ENCODE data around the gene NUP37. TPM values are rescaled to one million over a fixed set of nuclear protein-coding genes. Genes with fewer than 3 reads are reported as not detected.
"Not testable (repeated sequence)": the region's sequence is repeated elsewhere in the genome, so short reads cannot be mapped to it uniquely, and the experiment has no call there.

The NUP37 gene
- polyA plus RNA-seq, 3 donors = 11.1 to 23.0 (median 20.9) TPM

- Mint-ChIP-seq H3K36me3 (peaks cover 21 to 42% of the 10 kb centered on the region in 2 donors), H3K27ac (no peak overlapping the region), H3K9me3 (no peaks in the 10 kb centered on the region), H3K4me1 (peaks cover 5% of the 10 kb centered on the region), H3K27me3 (ENCODE audit: low read depth in 3 of 3) (no peaks in the 10 kb centered on the region), H3K4me3 (no peak overlapping the region)
- no peak overlapping the region for H2AFZ ChIP-seq (ENCODE audit: insufficient read depth, low read depth, low read length, poor library complexity, severe bottlenecking)
- H3K9ac ChIP-seq (ENCODE audit: insufficient read depth, low read length, poor library complexity, severe bottlenecking) = no peak overlapping the region
- peaks cover 14 to 16% of the 10 kb centered on the region in 2 donors for H3K36me3 ChIP-seq (replicated peaks in 1 of 2; ENCODE audit: control insufficient read depth in 1 of 2, insufficient read depth in 2 of 2, low read length in 2 of 2)
- H3K4me1 ChIP-seq (ENCODE audit: control insufficient read depth in 1 of 2, insufficient read depth in 2 of 2, low read length in 2 of 2) = no peaks in the 10 kb centered on the region
- no peaks in the 10 kb centered on the region for H3K9me3 ChIP-seq (replicated peaks in 1 of 2; ENCODE audit: control insufficient read depth in 1 of 2, insufficient read depth in 1 of 2, low read length in 2 of 2)
- DNase-seq = no peak
- no peaks in the 10 kb centered on the region for H3K27me3 ChIP-seq (ENCODE audit: control insufficient read depth in 2 of 2, insufficient read depth in 2 of 2, low read length in 2 of 2)
- TF ChIP-seq CTCF (IDR thresholded peaks at IDR 0.05) = no peak
- H4K20me1 ChIP-seq (ENCODE audit: insufficient read depth, low read length) = no peaks in the 10 kb centered on the region
- H3K27ac ChIP-seq (ENCODE audit: low read depth in 1 of 2, low read length in 2 of 2) = no peak overlapping the region
- H3K79me2 ChIP-seq (ENCODE audit: insufficient read depth, low read length) = no peaks in the 10 kb centered on the region
- WGBS (ENCODE audit: insufficient coverage) = no CpG with 5 or more reads among the region's 1 CpG
- no peak overlapping the region for H3K4me2 ChIP-seq (replicated peaks; ENCODE audit: extremely low read depth, low read length, poor library complexity, severe bottlenecking)
- no peak overlapping the region for H3K4me3 ChIP-seq (replicated peaks in 1 of 3; ENCODE audit: low read depth in 2 of 3, low read length in 3 of 3)
- intact Hi-C loops (cut with micrococcal nuclease) = no loop called here
Measured at GRCh38 chr12:102163383-102163782, 43.5 kb upstream of the NUP37 start.

- H3K9ac ChIP-seq (ENCODE audit: insufficient read depth, low read length, poor library complexity, severe bottlenecking); intact Hi-C loops (cut with micrococcal nuclease); H3K4me1 Mint-ChIP-seq; H3K4me3 Mint-ChIP-seq; H3K4me3 ChIP-seq (replicated peaks in 1 of 3; ENCODE audit: low read depth in 2 of 3, low read length in 3 of 3); H3K27ac Mint-ChIP-seq; H4K20me1 ChIP-seq (ENCODE audit: insufficient read depth, low read length); H3K27ac ChIP-seq (ENCODE audit: low read depth in 1 of 2, low read length in 2 of 2); H3K4me1 ChIP-seq (ENCODE audit: control insufficient read depth in 1 of 2, insufficient read depth in 2 of 2, low read length in 2 of 2); H3K79me2 ChIP-seq (ENCODE audit: insufficient read depth, low read length); H3K9me3 ChIP-seq (replicated peaks in 1 of 2; ENCODE audit: control insufficient read depth in 1 of 2, insufficient read depth in 1 of 2, low read length in 2 of 2); H3K9me3 Mint-ChIP-seq; H3K4me2 ChIP-seq (replicated peaks; ENCODE audit: extremely low read depth, low read length, poor library complexity, severe bottlenecking); DNase-seq; H3K27me3 Mint-ChIP-seq (ENCODE audit: low read depth in 3 of 3); H3K27me3 ChIP-seq (ENCODE audit: control insufficient read depth in 2 of 2, insufficient read depth in 2 of 2, low read length in 2 of 2); H2AFZ ChIP-seq (ENCODE audit: insufficient read depth, low read depth, low read length, poor library complexity, severe bottlenecking): not testable (repeated sequence)
- H3K36me3 Mint-ChIP-seq = peaks cover 38 to 40% of the 10 kb centered on the region in 2 donors
- peaks cover 8 to 43% of the 10 kb centered on the region in 2 donors for H3K36me3 ChIP-seq (replicated peaks in 1 of 2; ENCODE audit: control insufficient read depth in 1 of 2, insufficient read depth in 2 of 2, low read length in 2 of 2)
- WGBS (ENCODE audit: insufficient coverage) = 100% methylated on average over 1 of the region's 3 CpGs
Measured at GRCh38 chr12:102155206-102155605, 35.3 kb upstream of the NUP37 start.

- peaks cover 31 to 44% of the 10 kb centered on the region in 2 donors for H3K36me3 Mint-ChIP-seq
- peaks cover 6 to 38% of the 10 kb centered on the region in 2 donors for H3K36me3 ChIP-seq (replicated peaks in 1 of 2; ENCODE audit: control insufficient read depth in 1 of 2, insufficient read depth in 2 of 2, low read length in 2 of 2)
- H3K4me3 ChIP-seq (replicated peaks in 1 of 3; ENCODE audit: low read depth in 2 of 3, low read length in 3 of 3); H3K27me3 ChIP-seq (ENCODE audit: control insufficient read depth in 2 of 2, insufficient read depth in 2 of 2, low read length in 2 of 2); H3K4me3 Mint-ChIP-seq; H3K27ac ChIP-seq (ENCODE audit: low read depth in 1 of 2, low read length in 2 of 2); intact Hi-C loops (cut with micrococcal nuclease); H3K9ac ChIP-seq (ENCODE audit: insufficient read depth, low read length, poor library complexity, severe bottlenecking); H3K9me3 ChIP-seq (replicated peaks in 1 of 2; ENCODE audit: control insufficient read depth in 1 of 2, insufficient read depth in 1 of 2, low read length in 2 of 2); H2AFZ ChIP-seq (ENCODE audit: insufficient read depth, low read depth, low read length, poor library complexity, severe bottlenecking); H3K4me1 Mint-ChIP-seq; H4K20me1 ChIP-seq (ENCODE audit: insufficient read depth, low read length); H3K27ac Mint-ChIP-seq; H3K27me3 Mint-ChIP-seq (ENCODE audit: low read depth in 3 of 3); H3K79me2 ChIP-seq (ENCODE audit: insufficient read depth, low read length); H3K9me3 Mint-ChIP-seq; DNase-seq; H3K4me2 ChIP-seq (replicated peaks; ENCODE audit: extremely low read depth, low read length, poor library complexity, severe bottlenecking); H3K4me1 ChIP-seq (ENCODE audit: control insufficient read depth in 1 of 2, insufficient read depth in 2 of 2, low read length in 2 of 2): not testable (repeated sequence)
- WGBS (ENCODE audit: insufficient coverage) = 100% methylated on average over 2 of the region's 4 CpGs
Measured at GRCh38 chr12:102147062-102147587, 27.2 kb upstream of the NUP37 start.
